Coronary artery (tissue), 2 donors: ENCODE results near the gene CCDC38.

Source experiments
- DNase-seq: peaks from one replicate; pipeline ENCODE4 v3.0.0-alpha.2; 2017; ENCODE audit warnings: low spot score
- H3K27ac ChIP-seq, 2 donors: fragments of 200-600 bp; sonication (generic); one replicate each; pipeline ENCODE4 v1.5.1; 2016 to 2019
- H3K4me3 ChIP-seq: fragments of 200-600 bp; sonication (generic); 2 replicates; pipeline ENCODE4 v1.5.1; 2016; ENCODE audit warnings: mild to moderate bottlenecking, moderate library complexity
- CTCF ChIP-seq: fragments of 200-600 bp; sonication (generic); IDR thresholded peaks from one replicate; pipeline ENCODE4 v1.5.1; 2019; ENCODE audit warnings: antibody characterized with exemption

CCDC38 gene

GRCh38 chr12:95874452-95874851, 68.0 kb downstream of the CCDC38 start:
- no peak for DNase-seq
- Histone ChIP-seq H3K4me3 (no peak overlapping the region), H3K27ac (no peak overlapping the region)
- TF ChIP-seq CTCF = no peak

- no peak for TF ChIP-seq CTCF
- no peak for DNase-seq
- no peak overlapping the region for H3K27ac ChIP-seq
- no peak overlapping the region for H3K4me3 ChIP-seq
Observed at GRCh38 chr12:95870897-95871296, 71.5 kb downstream of the CCDC38 start.

- no peak for DNase-seq
- Histone ChIP-seq H3K4me3 (no peak overlapping the region), H3K27ac (no peak overlapping the region)
- no peak for TF ChIP-seq CTCF
Observed at GRCh38 chr12:95863337-95863736, 79.1 kb downstream of the CCDC38 start.

- H3K27ac ChIP-seq = no peak overlapping the region
- H3K4me3 ChIP-seq = no peak overlapping the region
- no peak for DNase-seq
- no peak for TF ChIP-seq CTCF
Observed at GRCh38 chr12:95862038-95862437, 80.4 kb downstream of the CCDC38 start.

GRCh38 chr12:95859947-95860850, 82.2 kb downstream of the CCDC38 start:
- TF ChIP-seq CTCF = no peak
- Histone ChIP-seq H3K27ac (no peak overlapping the region), H3K4me3 (peak overlapping the region; percentile 82)
- no peak for DNase-seq

GRCh38 chr12:95859344-95859816, 83.0 kb downstream of the CCDC38 start:
- no peak for DNase-seq
- peak overlapping the region; percentile 82 for H3K4me3 ChIP-seq
- H3K27ac ChIP-seq = peak overlapping the region in 1 of 2 donors; percentile 76
- no peak for TF ChIP-seq CTCF
